H1 (cell line): ENCODE measurements around the gene STPG1. TPM values are rescaled to one million over a fixed set of nuclear protein-coding genes. Genes with fewer than 3 reads are reported as not detected.

Experiments used
- EP300 ChIP-seq, 2 experiments: IDR thresholded peaks; 1 replicate in 1 of 2; 2 replicates in 1 of 2; pipeline ENCODE4 v1.6.1; 2011 to 2012; ENCODE audit warnings: low read depth in 2 of 2, low read length in 2 of 2, mild to moderate bottlenecking in 2 of 2, borderline replicate concordance in 1 of 2, inconsistent platforms in 1 of 2, moderate library complexity in 1 of 2
- KDM1A ChIP-seq: fragments of 200-600, 300-600 bp; sonication (generic); IDR thresholded peaks from 2 replicates; pipeline ENCODE4 v1.7.1; 2016; ENCODE audit warnings: mild to moderate bottlenecking, low read length, borderline replicate concordance
- TCF12 ChIP-seq: IDR thresholded peaks from 2 replicates; pipeline ENCODE4 v1.6.1; 2011; ENCODE audit warnings: low read depth, mild to moderate bottlenecking, low read length
- polyA plus RNA-seq, 7 experiments: library from polyadenylated mRNA; depleted of rRNA in 3 of 7; stranded (reverse) in 5 of 7; unstranded in 2 of 7; fragments of >200 nt in 5 of 7; fragments of 200-250 nt in 2 of 7; gene quantifications; 1 replicate in 5 of 7; 2 replicates in 1 of 7; 4 replicates in 1 of 7; pipeline versions ENCODE4 v1.2.1 to v1.2.3, GENCODE V29; 2011 to 2013; ENCODE audit warnings: missing spikeins in 2 of 7, mixed read lengths in 2 of 7
- total RNA-seq: library from RNA; stranded (reverse); fragmentation: NEBNext Ultra II Directional; extraction: Animal tissue kit (Norgen Biotek cat#: 25700); gene quantifications from 2 replicates; pipeline ENCODE4 v1.2.1, GENCODE V29; 2021

Gene STPG1
- total and polyA plus RNA-seq, 2 of the 8 experiments (the other 6 are each of a cell fraction or from before 2014, with no cell fraction given), result 10.3 to 11.2 TPM

DNA sequence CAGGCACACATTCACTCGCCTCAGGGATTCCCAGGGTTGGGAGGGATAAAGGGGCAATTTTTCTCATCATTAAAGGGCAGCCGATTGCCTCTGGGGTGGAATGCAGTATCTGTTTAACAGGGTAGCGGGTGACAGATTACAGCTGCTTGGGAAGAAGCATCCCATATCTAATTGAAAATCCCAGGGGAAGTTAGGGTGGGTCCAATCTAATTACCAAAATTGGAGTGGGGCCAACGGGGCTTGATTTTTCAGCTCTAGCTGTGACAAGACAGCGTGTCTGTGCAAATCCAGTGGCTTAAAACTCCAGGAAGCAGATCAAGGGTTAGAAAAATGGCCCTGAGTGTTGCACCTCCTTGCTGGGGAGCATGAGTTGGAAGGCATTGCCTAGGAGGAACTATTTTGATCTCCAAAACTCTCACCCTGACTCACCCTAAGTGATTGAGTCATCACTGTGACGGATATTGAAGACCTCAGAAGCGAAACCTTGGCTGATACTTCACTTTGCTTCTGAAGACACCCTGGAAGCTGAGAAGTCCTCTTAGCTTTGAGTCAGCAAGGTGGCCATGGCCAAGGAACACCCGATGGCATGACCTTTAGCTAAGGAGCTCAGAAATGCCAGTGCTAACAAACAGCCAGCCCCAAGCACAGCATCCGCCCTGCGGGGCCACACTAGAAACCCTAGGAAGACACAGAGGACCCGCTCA lies 48.5 kb downstream of the STPG1 start (continued):
- no peak for TF ChIP-seq EP300 (IDR thresholded peaks at IDR 0.05; ENCODE audit: borderline replicate concordance in 1 of 2, low read depth in 2 of 2, low read length in 2 of 2)
- TF ChIP-seq TCF12, result no peak
- TF ChIP-seq KDM1A, result no peak
- TF ChIP-seq, all 59 proteins: peak for 0
